IPS DF 19.7 (cell line): ENCODE measurements around the gene WFDC6.

Experiments used
- DNase-seq: peaks from one replicate; pipeline ENCODE4 v3.0.0-alpha.2; 2013; ENCODE audit warnings: low read depth, low spot score

The WFDC6 gene

GRCh38 chr20:45515147-45515913, 24.0 kb downstream of the WFDC6 start, which contains the start of gene SPINT3:
TSS of gene SPINT3 (minus strand) at chr20:45515622. CDS start at chr20:45515608, 14 bp downstream.
- DNase-seq, result no peak

GRCh38 chr20:45510242-45510862, 28.9 kb downstream of the WFDC6 start:
- DNase-seq, result no peak

DNA sequence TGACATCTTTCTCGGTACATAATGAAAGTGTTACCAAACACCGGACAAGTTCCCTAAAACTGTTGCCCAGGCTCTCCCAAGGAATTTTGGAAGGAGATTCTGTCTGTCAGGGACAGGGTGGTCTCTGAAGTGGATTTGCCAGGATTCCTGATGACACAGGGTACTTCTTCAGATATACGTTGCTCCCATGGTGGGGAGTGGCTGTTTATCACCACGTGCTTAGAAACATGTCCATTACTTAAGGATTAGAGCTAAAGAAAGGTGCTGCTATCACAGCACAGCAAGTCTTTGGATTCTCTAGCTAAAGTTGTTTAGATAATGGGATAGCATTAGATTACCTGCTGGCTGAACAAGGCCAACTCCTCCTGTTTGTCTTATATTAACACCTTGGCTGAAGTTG, 30.2 kb downstream of the WFDC6 start:
- no peak for DNase-seq

DNA sequence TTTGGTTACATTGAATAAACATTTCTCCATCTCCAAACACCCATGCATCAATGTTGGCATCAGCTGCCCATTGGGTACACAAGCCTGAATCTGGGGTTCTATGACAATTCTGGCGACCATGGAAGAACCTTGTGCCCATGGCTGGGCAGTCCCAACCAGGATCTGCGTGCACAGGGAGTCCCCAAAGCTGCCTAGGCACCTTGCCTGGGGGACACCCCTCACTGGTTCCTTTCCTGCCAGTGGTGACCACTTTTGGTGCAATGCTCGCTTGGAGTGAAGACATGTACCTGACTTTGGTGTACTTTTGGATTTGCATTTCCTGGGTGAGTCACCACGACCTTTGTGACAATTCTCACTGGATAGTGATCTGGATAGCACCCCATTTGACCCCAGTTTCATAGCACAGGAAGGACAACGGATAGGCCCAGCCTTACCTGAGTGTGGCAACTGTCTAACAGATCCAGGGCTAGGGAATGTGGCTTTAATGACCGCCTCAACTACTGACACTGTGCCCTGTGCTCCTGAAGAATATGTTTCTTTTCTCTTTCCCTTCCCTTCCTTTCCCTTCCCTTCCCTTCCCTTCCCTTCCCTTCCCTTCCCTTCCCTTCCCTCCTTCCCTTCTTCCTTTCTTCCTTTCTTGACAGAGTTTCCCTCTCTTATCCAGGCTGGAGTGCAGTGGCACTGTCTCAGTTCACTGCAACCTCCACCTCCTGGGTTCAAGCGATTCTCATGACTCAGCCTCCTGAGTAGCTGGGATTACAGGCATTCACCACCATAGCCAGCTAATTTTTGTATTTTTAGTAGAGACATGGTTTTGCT, 31.0 kb downstream of the WFDC6 start:
- DNase-seq, result no peak

GRCh38 chr20:45507011-45507820, 32.1 kb downstream of the WFDC6 start:
- no peak for DNase-seq

- DNase-seq, result no peak
Measured at GRCh38 chr20:45506398-45506797, 32.9 kb downstream of the WFDC6 start.

GRCh38 chr20:45503403-45503802, 35.9 kb downstream of the WFDC6 start:
- DNase-seq, result no peak

DNA sequence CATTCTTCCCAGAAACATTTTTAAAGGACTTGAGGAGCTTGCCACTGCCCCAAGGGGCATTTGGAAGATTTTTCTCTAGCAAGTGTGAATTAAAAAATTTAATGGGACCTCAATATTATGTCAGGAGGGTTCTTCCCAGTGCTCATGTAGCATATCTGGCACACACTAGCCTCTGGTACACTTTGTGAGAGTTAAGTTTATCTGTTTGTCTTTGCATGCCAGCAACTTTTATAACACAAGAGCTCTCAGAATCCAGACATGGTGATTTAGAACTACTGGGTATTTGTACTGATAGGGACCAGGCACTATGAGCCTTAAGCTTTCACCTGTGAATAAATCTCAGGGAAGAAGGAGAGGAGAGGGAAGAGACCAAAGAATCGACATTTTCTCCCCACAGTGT, 36.7 kb downstream of the WFDC6 start:
- no peak for DNase-seq

GRCh38 chr20:45501600-45501999, 37.7 kb downstream of the WFDC6 start:
- DNase-seq, result no peak

DNA sequence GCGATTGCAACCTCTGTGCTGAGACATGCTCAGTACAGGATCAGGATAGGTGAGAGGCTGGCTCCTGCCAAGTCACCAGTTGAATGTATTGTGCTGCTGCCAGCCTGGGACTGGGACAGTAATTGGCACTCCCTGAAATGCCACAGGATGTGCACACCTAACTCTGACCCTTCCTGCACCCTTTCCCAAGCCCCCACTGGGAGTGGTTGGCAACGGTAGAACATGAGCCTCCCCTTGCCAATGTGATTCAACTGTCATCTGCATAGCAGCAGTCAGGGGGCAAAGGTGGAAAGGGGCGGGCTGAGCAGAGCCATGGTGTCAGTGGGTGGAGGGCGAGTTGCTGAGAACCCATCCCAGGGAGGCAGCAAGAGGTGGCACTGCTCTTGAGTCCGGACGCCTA, 39.3 kb downstream of the WFDC6 start:
- no peak for DNase-seq

- DNase-seq, result no peak
Measured at GRCh38 chr20:45497971-45498494, 41.2 kb downstream of the WFDC6 start.

DNA sequence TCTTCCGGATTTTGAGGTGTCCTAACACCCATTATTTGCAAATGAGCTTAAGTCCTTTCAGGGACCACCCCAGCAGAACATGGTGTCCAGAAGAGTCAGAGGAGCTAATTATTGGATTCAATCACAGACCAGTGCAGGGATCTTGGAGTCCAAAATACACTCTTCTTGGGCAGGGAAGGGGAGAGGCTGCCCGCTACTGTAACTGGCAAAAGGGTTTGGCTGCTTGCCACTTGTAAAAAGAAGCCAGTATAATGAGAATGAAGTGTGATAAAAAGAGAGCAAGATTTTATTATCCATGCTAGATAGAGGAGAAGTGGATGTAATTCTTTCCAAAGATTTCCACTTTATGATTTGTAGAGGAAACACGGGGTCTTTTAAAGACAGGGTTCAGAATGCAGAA, 43.1 kb downstream of the WFDC6 start:
- DNase-seq, result no peak

GRCh38 chr20:45495501-45495941, 43.8 kb downstream of the WFDC6 start:
- DNase-seq, result no peak

GRCh38 chr20:45489083-45489531, 50.2 kb downstream of the WFDC6 start:
- no peak for DNase-seq

- DNase-seq, result no peak
Measured at GRCh38 chr20:45487231-45487635, 52.0 kb downstream of the WFDC6 start.

DNA sequence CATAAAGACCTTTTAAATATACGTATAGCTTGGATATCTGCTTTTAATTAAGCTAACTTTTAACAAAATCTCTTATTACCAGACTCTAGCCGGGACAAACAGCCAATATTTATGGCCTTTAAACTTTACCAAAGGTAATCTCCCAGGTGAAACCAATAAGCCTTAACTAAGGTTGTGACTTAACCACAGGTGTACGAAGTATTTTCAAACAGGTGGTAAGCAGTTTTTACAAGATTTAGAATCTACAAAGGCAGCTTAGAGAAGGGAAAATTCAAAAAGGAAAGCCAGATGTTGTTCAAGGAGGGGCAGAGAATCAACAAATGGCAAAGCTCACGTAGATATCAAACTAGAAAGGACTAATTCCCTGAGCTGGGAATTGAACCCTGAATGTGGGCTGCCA, 53.9 kb downstream of the WFDC6 start:
- DNase-seq, result no peak

GRCh38 chr20:45484676-45485075, 54.6 kb downstream of the WFDC6 start:
- DNase-seq, result no peak
